GM21360 (cell line): ENCODE results near the gene GAS7.
"Not testable (repeated sequence)": the region's sequence is repeated elsewhere in the genome, so short reads cannot be mapped to it uniquely, and the experiment has no call there.

Source experiments
- ATAC-seq: cut with Tn5 transposase; IDR thresholded peaks from one replicate; pipeline ENCODE4 v1.9.1; 2021; ENCODE audit warnings: mild to moderate bottlenecking, moderate library complexity; ENCODE audit not compliant: unreplicated experiment

GAS7 gene

DNA sequence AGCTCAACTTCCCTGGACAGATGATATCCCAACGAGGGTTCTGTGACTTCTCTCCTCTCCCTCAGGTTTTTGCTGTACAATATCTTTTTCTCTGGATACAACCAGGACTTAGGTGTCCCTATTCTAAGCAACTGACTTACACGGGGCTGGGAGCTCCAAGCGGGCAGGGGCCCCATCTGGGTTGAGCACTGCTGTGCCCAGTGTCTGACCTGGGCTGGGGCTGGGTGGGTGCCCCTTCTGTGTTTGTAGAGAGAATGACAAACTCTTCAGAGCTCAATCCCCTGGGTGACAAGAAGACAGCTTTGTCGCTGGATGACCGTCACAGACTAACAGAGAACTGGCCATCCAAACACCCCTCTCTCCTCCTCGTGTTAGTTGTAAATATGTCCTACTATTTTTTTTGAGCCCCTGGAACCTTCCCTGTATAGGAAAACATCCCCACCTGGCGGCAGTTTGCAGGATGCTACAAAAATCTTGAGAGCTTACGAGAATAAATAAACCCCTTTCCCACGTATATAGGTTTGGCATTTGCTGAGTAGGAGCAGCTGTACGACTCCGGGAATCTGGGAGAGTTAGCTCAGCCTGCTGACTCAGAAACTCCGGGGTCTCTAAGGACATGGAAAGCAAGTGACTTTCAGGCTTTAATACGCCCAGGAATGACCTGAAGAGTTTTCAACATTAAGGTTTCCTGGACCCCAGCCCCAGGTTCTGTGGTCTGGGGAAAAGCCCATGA is 269.6 kb downstream of the GAS7 start:
- ATAC-seq, result no peak

GRCh38 chr17:9926150-9926804 is 272.1 kb downstream of the GAS7 start:
- no peak for ATAC-seq

DNA sequence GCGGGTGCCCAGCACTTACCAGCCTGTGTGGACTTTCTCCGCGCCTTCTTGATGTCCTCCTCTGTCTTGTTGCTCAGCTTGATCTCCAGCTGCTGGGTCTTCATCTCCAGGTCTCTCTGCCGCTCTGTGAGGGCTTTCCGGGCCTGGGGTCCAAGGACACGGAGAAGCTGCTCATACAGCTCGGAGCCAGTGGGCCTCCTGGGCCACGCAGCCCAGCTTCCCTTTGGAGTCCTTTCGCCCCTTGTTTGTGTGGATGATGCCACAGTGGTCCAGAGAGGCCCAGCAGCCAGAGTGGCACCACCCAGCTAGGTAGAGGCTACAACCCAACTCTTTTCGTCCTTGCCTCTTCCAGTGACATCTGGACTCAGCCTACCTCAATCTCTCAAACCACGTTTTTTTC is 272.9 kb downstream of the GAS7 start:
- no peak for ATAC-seq

GRCh38 chr17:9924735-9925191 is 273.6 kb downstream of the GAS7 start:
- no peak for ATAC-seq

DNA sequence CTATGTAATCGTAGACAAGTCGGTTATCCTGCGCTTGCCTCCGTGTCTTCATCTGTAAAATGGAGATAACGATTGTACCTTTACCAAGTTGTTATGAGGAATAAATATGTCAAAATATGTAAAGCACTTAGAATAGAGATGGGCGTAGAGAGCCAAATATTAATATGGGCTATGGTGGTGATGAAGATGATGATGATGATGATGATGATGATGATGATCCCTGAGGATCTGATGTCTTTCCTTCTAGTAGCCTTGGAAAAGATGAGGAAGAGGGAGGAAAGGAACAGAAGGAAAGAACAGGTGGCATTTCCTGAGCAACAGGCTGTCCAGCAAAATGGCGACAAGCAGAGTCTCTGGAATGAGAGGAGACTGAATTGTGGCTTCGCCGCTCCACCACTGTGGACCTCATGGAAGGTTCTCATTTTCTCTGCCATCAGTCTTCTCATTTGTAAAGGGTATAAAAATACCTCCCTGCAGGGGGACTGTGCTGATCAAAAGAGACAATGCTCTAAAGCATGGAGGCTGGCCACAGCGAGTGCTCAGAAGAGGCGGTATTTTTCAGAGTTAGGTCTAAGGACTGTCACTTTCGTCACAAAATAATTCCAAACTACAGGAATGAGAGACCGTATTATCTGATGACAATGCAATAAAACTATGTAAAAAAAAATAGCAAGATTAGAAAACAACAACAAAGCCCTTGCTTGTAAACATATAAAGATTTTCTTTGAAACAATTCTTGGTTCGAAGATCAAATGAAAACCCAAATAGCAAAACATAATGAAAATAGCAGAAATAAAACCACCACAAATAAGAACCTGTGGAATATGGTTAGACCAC is 276.2 kb downstream of the GAS7 start:
- no peak for ATAC-seq

GRCh38 chr17:9921216-9921615 is 277.2 kb downstream of the GAS7 start:
- not testable (repeated sequence) for ATAC-seq

DNA sequence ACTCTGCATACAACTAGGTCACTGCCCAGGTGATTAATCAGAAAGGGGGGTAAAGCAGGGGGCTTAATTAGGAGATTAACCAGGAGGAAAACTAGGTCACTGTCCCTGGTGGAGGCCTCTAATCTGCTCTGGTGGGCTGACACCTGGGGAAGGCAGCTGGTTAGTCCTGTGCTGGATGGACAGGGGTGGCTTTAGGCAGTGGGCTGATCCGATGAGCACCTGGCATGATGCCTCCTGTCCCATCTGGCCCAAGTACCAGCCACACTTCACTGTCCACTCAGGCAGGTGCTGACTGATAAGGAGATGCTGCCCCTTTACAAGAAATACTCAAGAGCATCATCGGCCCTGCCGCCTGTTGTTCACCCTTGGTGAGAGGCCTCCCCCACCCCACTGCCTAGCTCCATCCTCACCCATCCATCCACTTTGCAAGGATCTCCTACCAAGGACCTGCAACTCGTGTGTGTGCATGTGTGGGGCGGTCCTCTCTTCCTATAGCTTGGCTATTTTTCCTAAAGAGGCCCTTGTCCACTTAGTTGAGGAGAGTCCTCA is 279.5 kb downstream of the GAS7 start:
- no peak for ATAC-seq

GRCh38 chr17:9918352-9918751 is 280.1 kb downstream of the GAS7 start:
- no peak for ATAC-seq

GRCh38 chr17:9917801-9918200 is 280.6 kb downstream of the GAS7 start:
- ATAC-seq, result no peak

GRCh38 chr17:9917131-9917530 is 281.3 kb downstream of the GAS7 start:
- no peak for ATAC-seq

GRCh38 chr17:9916108-9916507 is 282.3 kb downstream of the GAS7 start:
- no peak for ATAC-seq

- no peak for ATAC-seq
Measured at GRCh38 chr17:9913476-9913875, 284.9 kb downstream of the GAS7 start.

DNA sequence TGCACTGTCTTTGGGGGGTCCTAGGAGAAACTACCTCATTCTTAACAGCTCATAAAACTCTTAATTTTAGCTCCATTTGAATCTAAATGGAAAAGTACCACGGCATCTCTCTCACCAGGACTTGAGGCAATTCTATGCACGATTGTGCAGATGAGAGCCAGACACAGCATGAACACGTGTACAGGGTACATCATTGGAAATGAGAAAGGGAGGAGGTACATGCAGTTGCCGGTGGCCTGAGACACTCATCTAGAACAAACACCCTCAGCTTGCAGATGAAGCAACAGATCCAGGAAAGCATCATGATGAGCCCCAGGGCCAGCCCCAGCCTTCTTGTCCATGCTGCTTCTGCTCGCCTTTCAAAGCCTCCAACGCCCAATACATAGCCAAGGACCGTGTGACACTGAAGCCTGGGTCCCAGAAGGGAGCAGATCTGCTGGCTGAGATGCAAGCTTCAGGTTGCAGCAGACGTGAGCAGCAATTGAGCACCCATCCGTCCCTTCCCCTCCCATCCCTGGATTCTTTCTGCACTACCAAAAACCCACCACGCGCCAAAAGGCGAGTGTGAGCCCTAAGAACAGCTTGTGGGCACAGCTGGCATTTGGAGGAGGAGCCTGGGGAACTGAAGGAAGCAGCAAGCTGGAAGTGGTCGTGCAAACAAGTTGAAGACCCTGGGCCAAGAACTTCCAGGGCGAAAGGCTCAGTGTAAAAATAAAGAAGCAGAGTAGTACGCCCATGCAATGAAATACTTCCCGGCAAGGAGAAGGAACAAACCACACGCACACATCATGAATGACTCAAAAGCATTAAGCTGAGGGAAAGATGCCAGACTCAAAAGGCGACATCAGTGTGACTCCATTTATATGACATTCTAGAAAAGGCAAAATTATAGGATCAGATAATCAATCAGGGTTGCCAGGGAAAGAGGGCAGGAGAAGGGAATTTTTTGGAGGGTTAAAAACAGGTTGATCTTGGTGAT is 286.0 kb downstream of the GAS7 start:
- ATAC-seq, result no peak

- ATAC-seq, result no peak
Measured at GRCh38 chr17:9911089-9911488, 287.3 kb downstream of the GAS7 start.

DNA sequence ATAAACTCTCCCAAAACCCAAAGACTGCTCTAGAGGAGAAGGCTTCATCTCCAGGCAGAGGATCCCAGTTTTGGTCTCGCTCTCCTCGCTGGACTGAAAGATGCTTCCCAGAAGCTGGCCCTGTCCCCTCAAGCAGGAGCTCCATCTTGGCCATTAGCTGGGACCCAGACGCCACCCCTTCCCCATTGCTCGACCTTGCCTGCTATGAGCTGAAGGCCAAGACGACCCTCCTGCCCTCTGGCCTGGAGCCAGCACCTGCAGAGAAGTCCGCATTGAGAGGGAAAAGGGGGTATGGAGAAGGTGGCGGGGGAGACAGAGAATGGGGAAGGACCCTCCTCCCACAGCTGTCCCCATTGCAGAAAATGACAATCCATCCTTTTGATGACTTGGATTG is 289.8 kb downstream of the GAS7 start:
- no peak for ATAC-seq

DNA sequence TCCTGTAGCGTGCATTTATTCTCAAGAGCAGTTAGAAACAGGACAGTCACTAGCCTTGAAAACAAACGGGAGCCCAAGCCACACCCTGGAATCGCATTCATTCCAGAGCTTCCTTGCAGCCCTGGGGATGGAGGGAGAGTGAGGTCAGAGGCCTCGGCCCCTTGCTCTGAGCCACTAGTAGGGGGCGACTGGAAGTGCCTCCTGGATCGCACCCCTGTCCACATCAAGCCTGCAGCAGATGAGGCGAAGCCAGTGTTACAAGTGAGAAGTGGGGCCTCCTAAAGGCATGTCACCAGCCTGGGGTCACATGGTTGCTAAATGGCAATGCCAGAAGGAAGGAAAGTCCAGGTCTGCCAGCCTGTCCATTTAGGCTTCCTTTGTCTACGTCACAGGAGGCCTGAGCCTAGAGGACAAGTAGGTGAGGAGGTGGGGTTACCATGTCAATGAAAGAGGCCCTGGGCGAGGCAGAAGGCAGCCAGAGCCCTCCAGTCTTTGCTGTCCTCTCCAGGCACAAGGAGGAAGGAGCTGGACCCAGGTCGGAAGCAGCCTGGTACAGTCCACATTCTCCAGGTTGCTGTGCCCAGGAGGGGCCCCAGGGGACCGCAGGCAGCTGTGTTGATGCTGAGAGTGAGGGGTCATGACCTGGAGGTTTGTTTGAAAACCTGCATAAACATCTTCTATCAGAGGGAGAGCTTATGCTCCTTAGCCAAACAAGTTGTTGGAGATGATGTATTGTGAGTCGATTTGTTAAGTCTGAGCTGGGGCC is 290.3 kb downstream of the GAS7 start:
- no peak for ATAC-seq

- no peak for ATAC-seq
Measured at GRCh38 chr17:9907131-9907530, 291.3 kb downstream of the GAS7 start.

GRCh38 chr17:9906616-9907015 is 291.8 kb downstream of the GAS7 start:
- ATAC-seq, result no peak

DNA sequence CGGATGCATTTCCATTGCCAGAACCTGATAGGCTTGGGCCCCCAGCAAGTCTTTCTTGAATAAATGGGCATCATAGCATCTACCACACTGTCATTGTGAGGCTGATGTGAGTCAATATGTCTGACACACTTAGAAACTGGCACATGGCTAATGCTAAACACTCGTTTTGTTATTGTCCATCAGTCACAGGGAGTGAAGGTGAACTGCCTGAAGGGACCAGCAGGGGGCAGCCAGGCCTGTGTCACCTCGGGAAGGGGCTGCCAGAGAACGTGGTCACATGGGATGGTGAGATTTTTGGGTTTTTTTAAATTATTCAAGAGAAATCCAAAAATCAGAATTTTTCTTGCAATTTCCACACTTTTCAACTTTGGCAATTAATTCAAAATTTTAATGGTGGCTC is 292.5 kb downstream of the GAS7 start:
- no peak for ATAC-seq

GRCh38 chr17:9905078-9905415 is 293.4 kb downstream of the GAS7 start, which contains the start of gene RCVRN:
RCVRN (minus strand) TSS chr17:9905271; CDS start chr17:9905180, 91 bp downstream.
- ATAC-seq, result no peak
